Measurements from ENCODE around the gene BORCS6.

Gene BORCS6

GRCh38 chr17:8146381-8147140, 43.4 kb downstream of the BORCS6 start:
- Mint-ChIP-seq H3K4me3 (peak overlapping the region in 1 of 3 experiments; percentile 26), H3K27me3 (ENCODE audit: low read depth) (no peaks in the 10 kb centered on the region), H3K9me3 (no peaks in the 10 kb centered on the region), H3K27ac (no peak overlapping the region), H3K36me3 (ENCODE audit: low read depth) (peaks cover 44% of the 10 kb centered on the region), H3K4me1 (peaks cover 3% of the 10 kb centered on the region)
- TF ChIP-seq, protein P1, sequence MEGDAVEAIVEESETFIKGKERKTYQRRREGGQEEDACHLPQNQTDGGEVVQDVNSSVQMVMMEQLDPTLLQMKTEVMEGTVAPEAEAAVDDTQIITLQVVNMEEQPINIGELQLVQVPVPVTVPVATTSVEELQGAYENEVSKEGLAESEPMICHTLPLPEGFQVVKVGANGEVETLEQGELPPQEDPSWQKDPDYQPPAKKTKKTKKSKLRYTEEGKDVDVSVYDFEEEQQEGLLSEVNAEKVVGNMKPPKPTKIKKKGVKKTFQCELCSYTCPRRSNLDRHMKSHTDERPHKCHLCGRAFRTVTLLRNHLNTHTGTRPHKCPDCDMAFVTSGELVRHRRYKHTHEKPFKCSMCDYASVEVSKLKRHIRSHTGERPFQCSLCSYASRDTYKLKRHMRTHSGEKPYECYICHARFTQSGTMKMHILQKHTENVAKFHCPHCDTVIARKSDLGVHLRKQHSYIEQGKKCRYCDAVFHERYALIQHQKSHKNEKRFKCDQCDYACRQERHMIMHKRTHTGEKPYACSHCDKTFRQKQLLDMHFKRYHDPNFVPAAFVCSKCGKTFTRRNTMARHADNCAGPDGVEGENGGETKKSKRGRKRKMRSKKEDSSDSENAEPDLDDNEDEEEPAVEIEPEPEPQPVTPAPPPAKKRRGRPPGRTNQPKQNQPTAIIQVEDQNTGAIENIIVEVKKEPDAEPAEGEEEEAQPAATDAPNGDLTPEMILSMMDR (IDR thresholded peaks at IDR 0.05; ENCODE audit: unreplicated experiment in 3 of 3): no peak

DNA sequence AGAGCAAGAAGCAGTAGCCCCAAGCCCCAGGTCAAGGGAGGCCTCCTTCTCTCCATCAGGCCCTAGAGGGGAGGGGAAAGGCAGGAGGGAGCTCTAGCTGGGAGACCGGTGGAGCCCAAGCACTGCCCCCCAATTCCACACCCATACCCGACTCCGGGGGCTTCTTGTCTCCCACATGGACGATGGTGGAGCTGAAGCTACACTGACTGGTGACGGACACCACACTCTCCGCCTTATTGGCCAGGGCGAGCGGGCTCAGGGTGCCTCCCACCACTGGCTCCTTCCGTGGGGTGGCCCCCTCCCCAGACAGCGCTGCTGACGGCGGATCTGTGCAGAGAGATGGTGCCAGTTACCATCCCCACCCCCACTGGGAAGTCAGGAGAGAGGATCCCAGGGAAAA, 44.2 kb downstream of the BORCS6 start:
- H3K36me3 Mint-ChIP-seq (ENCODE audit: low read depth): peaks cover 51% of the 10 kb centered on the region
- H3K4me1 Mint-ChIP-seq: no peaks in the 10 kb centered on the region
- no peak overlapping the region for H3K27ac Mint-ChIP-seq
- H3K4me3 Mint-ChIP-seq: peak overlapping the region in 1 of 3 experiments; percentile 46
- H3K9me3 Mint-ChIP-seq: no peaks in the 10 kb centered on the region
- no peaks in the 10 kb centered on the region for H3K27me3 Mint-ChIP-seq (ENCODE audit: low read depth)
- TF ChIP-seq, protein P1 (IDR thresholded peaks at IDR 0.05; ENCODE audit: unreplicated experiment in 3 of 3): no peak

GRCh38 chr17:8144401-8145231, 45.4 kb downstream of the BORCS6 start:
- Mint-ChIP-seq H3K36me3 (ENCODE audit: low read depth) (peaks cover 51% of the 10 kb centered on the region), H3K27ac (no peak overlapping the region), H3K4me1 (no peaks in the 10 kb centered on the region), H3K9me3 (no peaks in the 10 kb centered on the region), H3K27me3 (ENCODE audit: low read depth) (no peaks in the 10 kb centered on the region), H3K4me3 (no peak overlapping the region)
- TF ChIP-seq, protein P1 (IDR thresholded peaks at IDR 0.05; ENCODE audit: unreplicated experiment in 3 of 3): no peak

DNA sequence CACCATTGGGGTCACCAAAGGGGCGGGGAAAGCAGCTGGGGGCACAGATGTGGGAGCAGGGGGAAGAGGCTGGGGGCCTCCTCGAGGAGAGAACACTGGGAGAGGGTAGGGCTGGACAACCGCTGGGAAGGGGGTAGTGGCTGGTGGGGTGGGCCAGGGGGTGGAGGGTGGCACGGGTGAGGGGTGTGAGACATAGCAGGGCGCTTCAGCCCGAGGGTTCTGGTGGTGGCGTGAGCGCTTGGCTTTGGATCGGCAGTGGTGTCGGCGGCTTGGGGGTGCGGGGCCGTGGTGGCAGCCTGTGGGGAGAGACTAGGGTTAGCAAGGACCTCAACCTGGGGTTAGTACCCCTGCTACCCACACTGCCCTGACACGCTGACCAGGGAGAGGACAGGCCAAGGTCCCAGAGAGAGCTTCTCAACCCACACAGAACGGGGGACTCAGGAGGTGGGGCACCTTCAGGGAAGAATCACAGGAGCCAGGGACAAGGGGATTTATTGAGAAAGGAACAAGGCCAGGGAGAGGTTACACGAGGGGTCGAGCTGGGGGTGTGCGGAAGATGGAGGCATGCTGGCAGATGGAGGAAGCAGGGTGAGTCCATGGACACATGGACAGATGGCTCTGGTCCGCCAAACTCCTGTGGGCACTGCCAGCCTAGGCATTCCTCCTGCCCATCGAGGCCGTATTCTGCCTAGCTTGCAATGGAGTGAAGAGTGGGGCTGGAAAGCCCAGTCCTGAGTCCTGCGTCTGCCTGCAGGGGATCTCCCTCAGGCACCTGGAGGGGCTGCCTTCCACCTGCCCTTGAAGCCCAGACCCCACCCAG, 46.2 kb downstream of the BORCS6 start:
- Mint-ChIP-seq H3K4me3 (no peak overlapping the region), H3K27ac (no peak overlapping the region), H3K4me1 (no peaks in the 10 kb centered on the region), H3K9me3 (no peaks in the 10 kb centered on the region), H3K27me3 (ENCODE audit: low read depth) (no peaks in the 10 kb centered on the region), H3K36me3 (ENCODE audit: low read depth) (peaks cover 47% of the 10 kb centered on the region)
- TF ChIP-seq, protein P1 (IDR thresholded peaks at IDR 0.05; ENCODE audit: unreplicated experiment in 3 of 3): no peak

DNA sequence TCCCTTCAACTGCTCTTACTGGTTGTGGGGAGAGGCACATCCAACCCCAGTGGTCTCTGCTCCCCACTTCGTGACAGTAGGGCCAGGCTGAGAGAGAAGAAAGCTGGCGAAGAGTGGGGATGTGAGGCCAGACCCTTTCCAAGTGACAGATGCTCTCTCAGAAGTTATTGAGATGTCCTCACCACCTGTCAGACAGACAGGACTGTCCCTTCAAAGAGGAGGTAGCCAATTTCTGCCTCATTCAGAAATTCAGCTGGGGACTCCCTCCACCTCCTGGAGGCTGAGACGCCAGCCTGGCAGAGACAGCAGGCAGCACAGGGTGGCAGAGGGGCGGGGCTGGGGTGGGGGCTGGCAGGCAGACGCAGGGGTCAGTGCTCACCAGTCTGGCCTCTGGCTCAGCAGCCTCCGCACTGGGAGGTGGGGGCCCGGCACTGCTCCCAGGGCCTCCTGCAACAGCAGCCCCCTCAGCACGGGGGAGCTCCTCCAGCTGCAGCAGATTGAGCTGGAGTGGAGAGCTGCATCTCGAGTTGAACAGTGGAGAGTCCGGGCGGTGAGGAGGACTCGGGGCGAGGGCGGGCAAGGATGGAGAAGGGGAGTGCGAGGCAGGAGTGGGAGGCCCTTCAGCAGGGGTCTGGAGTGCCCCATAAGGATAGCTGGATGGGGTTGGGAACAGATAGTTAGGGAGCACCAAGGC, 46.9 kb downstream of the BORCS6 start:
- peaks cover 42% of the 10 kb centered on the region for H3K36me3 Mint-ChIP-seq (ENCODE audit: low read depth)
- no peaks in the 10 kb centered on the region for H3K9me3 Mint-ChIP-seq
- H3K4me3 Mint-ChIP-seq: no peak overlapping the region
- H3K27ac Mint-ChIP-seq: no peak overlapping the region
- no peaks in the 10 kb centered on the region for H3K4me1 Mint-ChIP-seq
- TF ChIP-seq, protein P1 (IDR thresholded peaks at IDR 0.05; ENCODE audit: unreplicated experiment in 3 of 3): no peak
- H3K27me3 Mint-ChIP-seq (ENCODE audit: low read depth): no peaks in the 10 kb centered on the region

Data from nephron (organoid).